GDM1 (cell line): ENCODE results near the gene THAP9.
A peak's percentile ranks its signal among the peaks of the same experiment; 100 is the strongest.
"Not testable (repeated sequence)": the region's sequence is repeated elsewhere in the genome, so short reads cannot be mapped to it uniquely, and the experiment has no call there.

Source experiments
- DNase-seq: peaks from one replicate; lab custom pipeline; 2025; lab: John Stamatoyannopoulos, UW

The THAP9 gene, protein sequence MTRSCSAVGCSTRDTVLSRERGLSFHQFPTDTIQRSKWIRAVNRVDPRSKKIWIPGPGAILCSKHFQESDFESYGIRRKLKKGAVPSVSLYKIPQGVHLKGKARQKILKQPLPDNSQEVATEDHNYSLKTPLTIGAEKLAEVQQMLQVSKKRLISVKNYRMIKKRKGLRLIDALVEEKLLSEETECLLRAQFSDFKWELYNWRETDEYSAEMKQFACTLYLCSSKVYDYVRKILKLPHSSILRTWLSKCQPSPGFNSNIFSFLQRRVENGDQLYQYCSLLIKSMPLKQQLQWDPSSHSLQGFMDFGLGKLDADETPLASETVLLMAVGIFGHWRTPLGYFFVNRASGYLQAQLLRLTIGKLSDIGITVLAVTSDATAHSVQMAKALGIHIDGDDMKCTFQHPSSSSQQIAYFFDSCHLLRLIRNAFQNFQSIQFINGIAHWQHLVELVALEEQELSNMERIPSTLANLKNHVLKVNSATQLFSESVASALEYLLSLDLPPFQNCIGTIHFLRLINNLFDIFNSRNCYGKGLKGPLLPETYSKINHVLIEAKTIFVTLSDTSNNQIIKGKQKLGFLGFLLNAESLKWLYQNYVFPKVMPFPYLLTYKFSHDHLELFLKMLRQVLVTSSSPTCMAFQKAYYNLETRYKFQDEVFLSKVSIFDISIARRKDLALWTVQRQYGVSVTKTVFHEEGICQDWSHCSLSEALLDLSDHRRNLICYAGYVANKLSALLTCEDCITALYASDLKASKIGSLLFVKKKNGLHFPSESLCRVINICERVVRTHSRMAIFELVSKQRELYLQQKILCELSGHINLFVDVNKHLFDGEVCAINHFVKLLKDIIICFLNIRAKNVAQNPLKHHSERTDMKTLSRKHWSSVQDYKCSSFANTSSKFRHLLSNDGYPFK

DNA sequence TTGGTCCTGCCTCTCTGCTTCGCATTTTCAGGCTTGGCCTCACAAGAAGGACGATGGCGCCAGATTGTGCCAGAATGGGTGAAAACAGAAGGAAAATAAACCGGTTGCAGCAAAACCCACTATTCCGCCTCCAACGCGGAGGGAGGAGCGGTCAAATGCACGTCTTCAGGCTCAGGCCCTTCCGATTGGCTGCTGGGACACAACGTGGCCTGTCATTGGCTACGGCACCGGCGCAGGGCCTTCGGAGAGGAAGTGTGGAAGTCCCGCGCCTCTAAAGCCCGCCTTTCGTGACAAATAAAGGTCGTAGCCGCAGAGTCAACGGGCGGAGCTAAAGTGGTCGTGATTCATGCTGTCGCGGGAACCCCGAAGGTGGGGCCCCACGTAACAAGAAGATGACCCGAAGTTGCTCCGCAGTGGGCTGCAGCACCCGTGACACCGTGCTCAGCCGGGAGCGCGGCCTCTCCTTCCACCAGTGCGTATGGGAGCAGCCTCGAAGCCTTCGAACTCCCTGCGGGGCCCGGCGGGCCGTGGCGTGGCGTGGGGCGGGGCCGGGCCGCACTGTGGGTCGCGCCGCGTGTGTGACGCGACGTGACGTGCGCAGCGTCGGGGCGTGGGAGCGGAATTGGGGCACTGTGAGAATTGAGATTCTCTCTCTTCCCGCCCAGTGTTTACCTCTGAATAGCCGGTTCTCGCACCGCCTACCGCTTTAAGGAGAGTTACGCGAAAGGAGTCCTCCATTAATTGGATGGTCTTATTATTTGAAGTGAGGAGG lies at the start of gene THAP9:
THAP9 (plus strand) TSS at position 325 of the 772 bp plus-strand sequence; CDS start at position 393, 68 bp downstream.
- peak; percentile 99 for DNase-seq

DNA sequence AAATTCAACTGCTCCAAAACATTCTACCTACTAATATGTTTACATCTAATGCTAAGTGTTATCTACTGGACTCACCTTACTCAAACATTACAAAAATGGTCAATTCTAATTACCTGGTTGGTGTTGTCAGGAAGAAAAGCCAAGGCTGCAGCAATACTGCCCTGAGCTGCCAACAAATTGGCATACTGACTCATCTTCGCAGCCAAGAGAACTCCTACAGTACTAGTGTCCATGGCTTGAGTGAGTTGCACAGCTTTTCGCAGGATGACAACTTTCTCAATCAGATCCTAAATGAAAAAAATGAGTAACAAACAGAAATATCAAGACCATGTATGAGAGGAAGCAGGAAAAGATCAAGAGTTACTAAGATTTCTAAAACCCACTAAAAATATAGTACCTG lies 49.2 kb upstream of the THAP9 start:
- no peak for DNase-seq

- DNase-seq = peak; percentile 48
Measured at GRCh38 chr4:82851885-82852750, 48.4 kb upstream of the THAP9 start.

- DNase-seq = no peak
Measured at GRCh38 chr4:82852751-82853285, 47.7 kb upstream of the THAP9 start.

GRCh38 chr4:82860487-82860886 lies 40.0 kb upstream of the THAP9 start:
- not testable (repeated sequence) for DNase-seq

DNA sequence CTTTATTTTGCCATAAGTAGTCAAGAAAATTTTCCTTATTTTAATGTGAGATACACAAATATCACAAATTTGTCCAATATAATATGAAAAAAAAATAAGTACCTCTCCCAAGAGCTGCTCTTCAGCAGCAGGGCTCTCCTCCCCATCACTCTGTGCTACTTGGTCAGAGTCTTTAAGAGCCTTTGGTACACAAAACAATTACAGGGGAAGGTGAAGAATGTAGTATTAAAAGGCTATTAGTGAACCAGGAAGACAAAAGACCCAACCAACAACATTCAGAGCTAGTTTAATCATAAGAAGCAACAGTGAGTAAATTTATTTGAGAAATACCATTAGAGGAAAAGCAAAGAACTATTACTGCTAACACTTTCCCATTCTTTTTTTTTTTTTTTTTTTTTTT lies 39.0 kb upstream of the THAP9 start:
- no peak for DNase-seq

DNA sequence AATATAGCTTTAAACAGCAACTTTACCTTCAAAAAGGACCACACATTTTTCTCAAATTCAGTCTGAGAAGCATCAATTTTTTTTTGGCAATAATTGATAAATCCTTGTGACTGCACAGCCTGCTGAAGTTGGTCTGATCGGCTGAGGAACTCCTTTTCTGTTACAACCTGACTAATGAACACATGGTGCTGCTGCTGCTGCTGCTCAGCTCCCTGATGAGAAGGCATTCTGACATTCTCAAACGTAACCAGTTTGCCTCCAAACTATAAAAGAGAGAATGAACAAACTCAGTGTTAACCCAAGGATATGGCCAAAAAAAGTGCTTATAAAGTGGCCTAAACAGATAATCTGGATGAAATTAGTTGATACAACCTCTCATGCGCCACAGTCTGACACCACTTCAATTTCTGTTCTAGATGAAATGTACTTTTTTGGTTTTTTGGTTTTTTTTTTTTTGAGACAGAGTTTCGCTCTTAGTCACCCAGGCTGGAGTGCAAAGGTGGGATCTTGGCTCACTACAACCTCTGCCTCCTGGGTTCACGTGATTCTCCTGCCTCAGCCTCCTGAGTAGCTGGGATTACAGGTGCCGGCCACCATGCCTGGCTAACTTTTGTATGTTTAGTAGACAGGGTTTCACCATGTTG lies 36.1 kb upstream of the THAP9 start:
- no peak for DNase-seq

DNA sequence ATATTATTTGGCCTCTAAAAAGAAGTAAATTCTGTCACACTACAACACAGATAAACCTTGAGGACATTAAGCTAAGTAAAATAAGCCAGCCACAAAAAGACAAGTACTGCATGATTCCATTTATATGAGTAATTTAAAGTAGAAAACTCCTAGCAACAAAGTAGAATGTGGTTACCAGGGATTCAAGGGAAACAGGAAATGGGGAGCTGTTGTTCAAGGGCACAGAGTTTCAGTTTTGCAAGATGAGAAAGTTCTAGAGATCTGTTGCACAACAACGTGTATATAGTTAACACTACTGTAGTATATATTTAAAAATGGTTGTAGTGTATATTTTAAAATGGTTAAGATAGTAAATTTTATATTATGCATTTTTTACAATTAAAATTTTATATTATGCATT lies 34.9 kb upstream of the THAP9 start:
- no peak for DNase-seq

GRCh38 chr4:82866033-82866432 lies 34.5 kb upstream of the THAP9 start:
- not testable (repeated sequence) for DNase-seq

GRCh38 chr4:82866706-82867385 lies 33.7 kb upstream of the THAP9 start:
- DNase-seq = no peak

DNA sequence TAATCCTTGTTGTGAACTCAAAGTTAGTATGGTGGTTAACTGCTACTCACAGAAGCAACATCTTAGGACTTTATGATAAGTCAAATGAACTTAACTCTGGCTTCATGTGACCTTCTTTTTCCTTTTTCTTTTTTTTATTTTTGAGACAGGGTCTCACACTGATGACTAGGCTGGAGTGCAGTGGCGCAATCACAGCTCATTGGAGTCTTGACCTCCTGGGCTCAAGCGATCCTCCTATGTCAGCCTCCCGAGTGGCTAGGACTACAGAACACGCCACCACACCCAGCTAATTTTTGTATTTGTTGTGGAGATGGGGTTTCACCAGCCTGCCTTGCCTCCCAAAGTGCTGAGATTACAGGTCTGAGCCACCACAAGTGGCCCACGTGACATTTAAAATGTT lies 32.0 kb upstream of the THAP9 start:
- DNase-seq = no peak

DNA sequence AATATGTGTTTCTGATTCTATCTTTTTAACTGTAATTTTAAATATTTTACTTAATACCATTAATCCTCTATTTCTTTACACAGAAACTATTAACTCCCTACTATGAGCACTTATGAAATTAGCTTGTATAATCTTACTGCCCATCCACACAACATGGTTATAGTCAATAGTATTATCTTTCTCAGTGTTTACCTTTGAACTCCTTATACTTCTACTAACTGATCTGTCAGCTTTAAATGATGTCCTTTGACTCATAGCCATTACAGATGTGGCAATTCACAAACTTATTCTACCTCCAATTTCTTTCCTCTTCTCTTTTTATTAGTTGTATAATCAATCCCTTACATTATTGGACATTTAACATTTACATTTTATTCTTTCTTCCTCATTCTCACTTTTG lies 15.1 kb upstream of the THAP9 start:
- DNase-seq = no peak

DNA sequence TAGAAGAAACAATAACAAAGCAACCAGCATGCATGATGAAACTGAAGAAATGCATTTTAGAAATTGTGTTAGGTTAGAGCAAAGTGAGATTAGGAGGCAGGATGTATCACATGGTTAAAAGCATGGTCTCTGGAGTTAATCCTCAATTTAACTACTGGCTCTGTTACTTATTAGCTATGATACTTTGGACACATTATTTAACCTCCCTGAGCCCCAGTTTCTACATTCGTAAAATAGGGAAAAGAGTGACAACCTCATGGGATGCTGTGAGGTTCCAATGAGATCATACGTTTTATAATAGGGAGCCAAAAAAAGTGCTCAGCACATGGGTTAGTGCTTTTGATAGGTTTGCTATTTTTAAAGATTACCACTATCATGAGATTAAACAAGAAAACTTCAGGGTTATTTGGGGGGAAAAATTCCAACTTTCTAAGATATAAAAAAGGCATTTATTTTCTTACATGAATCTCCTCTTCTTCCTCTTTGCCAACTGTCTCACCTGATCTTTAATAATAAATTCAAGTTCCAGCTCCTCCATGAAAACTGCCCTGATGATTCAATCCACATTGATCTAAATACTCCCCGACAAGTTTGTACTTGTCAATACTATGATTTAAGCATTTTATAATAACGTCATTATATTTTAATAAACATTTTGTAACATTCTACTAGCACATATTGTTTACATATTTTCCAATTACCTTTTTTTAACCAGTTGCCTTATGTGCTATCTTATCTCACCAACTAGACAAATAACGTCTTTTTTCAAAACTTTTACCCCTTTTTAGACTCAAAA lies 14.2 kb upstream of the THAP9 start:
- no peak for DNase-seq

DNA sequence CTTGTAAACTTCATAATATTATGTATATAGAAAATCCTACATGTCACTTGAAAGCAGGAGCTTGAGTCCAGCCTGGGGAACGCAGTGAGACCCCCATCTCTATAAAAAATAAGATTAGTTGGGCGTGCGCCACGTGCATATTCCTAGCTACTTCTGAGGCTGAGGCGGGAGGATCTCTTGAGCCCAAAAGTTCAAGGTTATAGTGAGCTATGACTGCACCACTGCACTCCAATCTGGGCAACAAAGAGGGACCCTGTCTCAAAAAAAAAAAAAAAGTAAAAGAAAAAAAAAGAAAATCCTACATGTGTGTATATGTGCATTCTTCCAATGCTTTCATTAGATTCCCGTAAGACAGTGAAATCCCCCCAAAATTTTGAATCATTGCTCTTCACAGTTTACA lies 11.2 kb upstream of the THAP9 start:
- DNase-seq = no peak

DNA sequence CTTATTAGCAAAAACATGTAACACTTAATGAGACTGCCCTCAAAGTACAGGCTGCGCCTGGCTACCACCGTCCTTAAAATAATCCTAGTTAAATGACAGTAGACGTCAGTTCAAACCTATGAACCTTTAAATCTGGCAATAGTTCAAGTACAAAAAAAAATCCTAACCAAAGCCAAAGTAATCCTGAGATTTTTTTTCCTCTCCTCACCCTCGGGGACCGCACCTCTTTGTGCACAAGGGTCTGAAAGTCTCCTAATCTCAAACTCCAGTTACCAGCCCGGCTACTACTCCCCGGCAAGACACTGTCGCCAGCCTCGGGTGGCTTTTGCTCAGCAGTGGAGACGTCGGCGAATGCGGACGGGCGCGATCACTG lies 10.0 kb upstream of the THAP9 start:
- no peak for DNase-seq

DNA sequence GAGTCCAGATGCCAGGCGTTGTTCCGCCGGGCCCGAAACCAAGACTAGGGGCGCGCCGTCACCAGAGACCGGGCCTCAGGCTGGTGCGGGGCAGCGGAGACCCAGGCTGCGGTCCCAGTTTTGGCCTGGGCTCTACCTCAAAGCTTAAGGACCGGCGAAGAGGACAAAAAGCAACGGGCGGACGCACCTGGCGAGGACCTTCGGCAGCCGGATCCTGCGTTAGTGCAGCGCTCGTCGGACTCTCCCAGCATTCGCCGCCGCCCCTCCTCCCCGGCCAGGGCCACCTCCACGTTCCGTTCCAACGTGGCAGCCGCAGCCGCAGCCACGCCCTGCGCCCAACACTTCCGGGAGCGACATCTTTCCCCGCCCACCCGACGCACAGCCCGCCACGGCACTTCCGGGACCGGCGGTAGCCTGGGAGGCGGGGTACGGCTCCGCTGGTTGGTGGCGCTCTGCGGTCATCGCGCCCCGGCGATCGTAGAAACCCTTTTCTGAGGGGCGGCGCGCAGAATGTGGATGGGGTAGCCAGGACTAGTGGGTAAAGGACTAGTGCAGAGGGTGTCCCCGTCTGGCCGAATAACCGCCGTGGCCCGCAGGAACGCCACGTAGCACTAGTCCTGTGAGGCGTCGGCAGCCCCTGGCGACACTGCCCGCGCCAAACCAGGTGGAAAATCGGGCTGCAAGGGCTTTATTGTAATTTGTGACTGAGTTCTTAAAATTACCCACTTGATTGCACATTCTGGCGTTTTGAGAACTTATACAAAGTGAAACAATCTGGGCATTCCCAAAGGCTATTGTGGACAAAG lies 9.4 kb upstream of the THAP9 start, which contains the start of gene SEC31A:
SEC31A (minus strand) TSS at position 253 of the 806 bp plus-strand sequence. CDS start 9,217 bp downstream, outside the sequence.
- DNase-seq = peak; percentile 92

GRCh38 chr4:82891707-82892466 lies 8.6 kb upstream of the THAP9 start:
- no peak for DNase-seq
